Subcutaneous abdominal adipose tissue (tissue), 5 donors: ENCODE measurements around the gene FGD6.

Source experiments
- H3K27ac ChIP-seq: one replicate; pipeline ENCODE4 v1.7.0; 2013; ENCODE audit warnings: low read depth, mild to moderate bottlenecking, inconsistent platforms, low read length, moderate library complexity
- H3K27me3 ChIP-seq, 5 donors: one replicate each; pipeline ENCODE4 v1.7.0; 2013; ENCODE audit warnings: low read length in 5 of 5, inconsistent platforms in 1 of 5; ENCODE audit not compliant: control insufficient read depth in 5 of 5, insufficient read depth in 4 of 5
- H3K36me3 ChIP-seq, 5 donors: one replicate each; pipeline ENCODE4 v1.7.0; 2013; ENCODE audit warnings: low read length in 5 of 5; ENCODE audit not compliant: control insufficient read depth in 5 of 5, insufficient read depth in 5 of 5
- H3K4me1 ChIP-seq, 5 donors: one replicate each; pipeline ENCODE4 v1.7.0; 2013; ENCODE audit warnings: low read length in 5 of 5, mild to moderate bottlenecking in 3 of 5, moderate library complexity in 1 of 5; ENCODE audit not compliant: control insufficient read depth in 5 of 5, insufficient read depth in 5 of 5
- H3K4me3 ChIP-seq, 5 donors: one replicate each; pipeline ENCODE4 v1.7.0; 2013; ENCODE audit warnings: low read length in 5 of 5, low read depth in 1 of 5
- H3K9ac ChIP-seq, 5 donors: one replicate each; pipeline ENCODE4 v1.7.0; 2013; ENCODE audit warnings: low read length in 5 of 5, mild to moderate bottlenecking in 4 of 5, moderate library complexity in 3 of 5
- H3K9me3 ChIP-seq, 5 donors: one replicate each; pipeline ENCODE4 v1.7.0; 2013; ENCODE audit warnings: low read length in 5 of 5; ENCODE audit not compliant: control insufficient read depth in 5 of 5
- donor health status: healthy.
- donor health status: healthy.
- donor health status: healthy.
- donor health status: healthy.
- donor health status: healthy.

Gene FGD6

DNA sequence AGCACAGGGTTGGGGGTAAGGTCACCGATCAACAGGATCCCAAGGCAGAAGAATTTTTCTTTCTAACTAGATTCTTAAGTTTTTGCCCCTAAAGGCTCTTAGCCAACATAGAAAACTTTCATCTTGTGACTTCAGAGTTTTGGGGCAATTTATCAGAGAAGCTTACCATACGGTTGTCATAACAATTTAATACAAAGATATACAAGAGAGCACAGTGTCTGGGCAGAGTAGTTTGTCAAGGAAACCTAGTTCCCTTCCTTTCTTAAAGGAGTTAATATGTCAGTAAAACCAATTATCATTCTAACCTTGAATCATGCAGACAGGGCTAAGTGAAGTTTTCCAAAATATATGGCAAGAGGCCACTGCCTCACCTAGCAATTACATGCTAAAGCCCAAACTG is 162.2 kb downstream of the FGD6 start:
- Histone ChIP-seq H3K27me3 (no peaks in the 10 kb centered on the region), H3K9me3 (no peaks in the 10 kb centered on the region), H3K9ac (no peak overlapping the region), H3K27ac (no peak overlapping the region), H3K4me3 (no peak overlapping the region), H3K4me1 (no peaks in the 10 kb centered on the region), H3K36me3 (peaks cover 28 to 68% (median 44%) of the 10 kb centered on the region in 5 donors)

DNA sequence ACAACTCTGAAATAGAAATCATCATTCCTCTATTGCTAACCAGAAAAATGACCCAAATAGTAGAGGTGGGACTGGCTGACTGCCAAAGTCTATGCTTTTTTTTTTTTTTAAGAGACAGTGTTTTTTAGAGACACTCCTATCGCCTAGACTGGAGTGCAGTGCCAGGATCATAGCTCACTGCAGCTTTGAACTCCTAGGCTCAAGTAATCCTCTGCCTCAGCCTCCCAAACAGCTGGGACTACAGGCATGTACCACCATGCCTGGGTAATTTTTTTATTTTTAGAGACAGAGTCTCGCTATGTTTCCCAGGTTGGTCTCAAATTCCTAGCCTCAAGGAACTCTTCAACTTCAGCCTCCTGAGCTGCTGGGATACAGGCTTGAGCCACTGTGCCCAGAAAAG is 163.1 kb downstream of the FGD6 start:
- Histone ChIP-seq H3K27ac (no peak overlapping the region), H3K4me3 (no peak overlapping the region), H3K36me3 (peaks cover 28 to 67% (median 39%) of the 10 kb centered on the region in 5 donors), H3K9ac (no peak overlapping the region), H3K27me3 (no peaks in the 10 kb centered on the region), H3K4me1 (no peaks in the 10 kb centered on the region), H3K9me3 (no peaks in the 10 kb centered on the region)

DNA sequence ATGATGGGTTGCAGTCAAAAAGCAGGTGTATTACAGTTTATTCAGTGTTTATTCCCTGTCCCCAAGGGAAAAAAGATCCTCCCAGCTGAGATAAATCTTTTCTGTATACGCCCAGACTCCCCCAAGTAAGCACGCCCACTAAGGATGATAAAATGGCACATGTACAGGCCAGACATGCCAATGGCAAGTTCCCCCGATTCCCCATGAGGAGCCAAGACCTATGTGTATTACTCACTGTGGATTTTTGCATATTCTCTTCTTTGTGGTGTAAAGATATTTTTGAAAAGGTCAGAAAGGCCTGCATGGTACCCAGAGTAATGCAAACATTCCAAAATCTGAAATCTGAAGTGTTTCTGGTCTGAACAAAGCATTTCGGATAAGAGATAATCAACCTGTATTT is 166.0 kb downstream of the FGD6 start:
- no peak overlapping the region for H3K4me3 ChIP-seq
- H3K36me3 ChIP-seq, result peaks cover 23 to 67% (median 48%) of the 10 kb centered on the region in 5 donors
- no peaks in the 10 kb centered on the region for H3K27me3 ChIP-seq
- H3K27ac ChIP-seq, result no peak overlapping the region
- H3K4me1 ChIP-seq, result no peaks in the 10 kb centered on the region
- no peaks in the 10 kb centered on the region for H3K9me3 ChIP-seq
- H3K9ac ChIP-seq, result no peak overlapping the region

DNA sequence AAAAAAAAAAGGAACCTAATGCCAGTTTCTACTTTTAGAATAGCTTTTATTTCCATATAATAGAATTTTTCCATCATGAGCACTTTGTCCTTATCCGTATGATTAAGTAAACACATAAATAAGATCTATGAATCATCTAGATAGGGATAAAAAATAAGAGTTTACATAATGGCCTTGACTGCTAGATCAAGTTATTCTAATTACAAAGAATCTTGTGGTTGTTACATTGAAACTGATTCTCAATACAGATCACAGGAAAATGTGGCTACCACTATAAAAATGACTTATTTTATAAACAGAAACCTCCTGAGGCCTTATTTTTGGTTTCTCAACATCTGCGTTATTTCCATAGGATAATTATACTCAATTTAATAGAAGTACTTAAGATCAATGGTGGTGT is 179.4 kb downstream of the FGD6 start:
- H3K27me3 ChIP-seq, result no peaks in the 10 kb centered on the region
- H3K4me1 ChIP-seq, result no peaks in the 10 kb centered on the region
- peaks cover 32 to 54% (median 42%) of the 10 kb centered on the region in 5 donors for H3K36me3 ChIP-seq
- no peak overlapping the region for H3K9ac ChIP-seq
- H3K27ac ChIP-seq, result no peak overlapping the region
- no peak overlapping the region for H3K4me3 ChIP-seq
- H3K9me3 ChIP-seq, result no peaks in the 10 kb centered on the region

DNA sequence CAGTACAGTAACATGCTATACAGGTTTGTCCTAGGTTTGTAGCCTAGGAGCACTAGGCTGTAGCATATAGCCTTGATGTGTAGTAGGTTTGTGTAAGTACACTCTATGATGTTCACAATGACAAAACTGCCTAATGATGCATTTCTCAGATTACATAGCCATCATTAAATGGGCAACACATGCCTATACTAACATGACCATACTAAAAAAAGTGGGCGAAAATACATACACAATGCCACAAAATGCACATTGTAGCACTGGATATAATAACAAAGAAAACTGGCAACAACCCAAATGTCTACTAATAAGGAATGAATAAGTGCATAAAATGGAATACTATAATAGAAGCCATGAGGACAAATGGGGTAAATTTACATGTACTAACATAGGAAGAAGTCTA is 182.5 kb downstream of the FGD6 start:
- Histone ChIP-seq H3K27ac (no peak overlapping the region), H3K9ac (no peak overlapping the region), H3K4me1 (no peaks in the 10 kb centered on the region), H3K4me3 (no peak overlapping the region), H3K36me3 (peaks cover 35 to 57% (median 46%) of the 10 kb centered on the region in 5 donors), H3K9me3 (no peaks in the 10 kb centered on the region), H3K27me3 (no peaks in the 10 kb centered on the region)
